ENCODE results near the gene DLAT.
A peak's percentile ranks its signal among the peaks of the same experiment; 100 is the strongest.
"Not testable (repeated sequence)": the region's sequence is repeated elsewhere in the genome, so short reads cannot be mapped to it uniquely, and the experiment has no call there.

DLAT gene

GRCh38 chr11:112023104-112023503, 2.1 kb upstream of the DLAT start:
- no peak overlapping the region for H3K4me3 Mint-ChIP-seq
- ATAC-seq = no peak
- peaks cover 21% of the 10 kb centered on the region for H3K4me1 Mint-ChIP-seq
- no peak overlapping the region for H3K27ac Mint-ChIP-seq
- no peak for DNase-seq (ENCODE audit: low spot score in 2 of 2)
- H3K9me3 Mint-ChIP-seq = no peaks in the 10 kb centered on the region
- peaks cover 35% of the 10 kb centered on the region for H3K36me3 Mint-ChIP-seq

GRCh38 chr11:112024178-112024772, 933 bp upstream of the DLAT start:
- peak; percentile 17 for ATAC-seq
- Mint-ChIP-seq H3K27ac (peak overlapping the region; percentile 99), H3K9me3 (no peaks in the 10 kb centered on the region), H3K36me3 (peaks cover 39% of the 10 kb centered on the region), H3K4me3 (peak overlapping the region; percentile 100), H3K4me1 (peaks cover 27% of the 10 kb centered on the region)
- DNase-seq (ENCODE audit: low spot score in 2 of 2) = no peak

- H3K36me3 Mint-ChIP-seq = peaks cover 44% of the 10 kb centered on the region
These were observed 499 bp downstream of the DLAT start for GRCh38 chr11:112025707-112026106.

GRCh38 chr11:112026784-112027410, 1.7 kb downstream of the DLAT start:
- not testable (repeated sequence) for H3K4me3 Mint-ChIP-seq; DNase-seq (ENCODE audit: low spot score in 2 of 2); H3K27ac Mint-ChIP-seq; H3K9me3 Mint-ChIP-seq; ATAC-seq
- Mint-ChIP-seq H3K36me3 (peaks cover 52% of the 10 kb centered on the region), H3K4me1 (peaks cover 32% of the 10 kb centered on the region)

More at GRCh38 chr11:112025707-112026106, 499 bp downstream of the DLAT start:
- ATAC-seq (peak; percentile 3), DNase-seq (ENCODE audit: low spot score in 2 of 2) (no peak)
- H3K4me3 Mint-ChIP-seq = peak overlapping the region; percentile 100
- peaks cover 32% of the 10 kb centered on the region for H3K4me1 Mint-ChIP-seq
- peak overlapping the region; percentile 99 for H3K27ac Mint-ChIP-seq
- no peaks in the 10 kb centered on the region for H3K9me3 Mint-ChIP-seq

- Mint-ChIP-seq H3K4me1 (peaks cover 25% of the 10 kb centered on the region), H3K27ac (peak overlapping the region; percentile 47), H3K36me3 (peaks cover 75% of the 10 kb centered on the region), H3K9me3 (no peaks in the 10 kb centered on the region), H3K4me3 (no peak overlapping the region)
- DNase-seq (ENCODE audit: low spot score in 2 of 2) (no peak), ATAC-seq (no peak)
These were observed 4.3 kb downstream of the DLAT start for GRCh38 chr11:112029460-112029859.

- Mint-ChIP-seq H3K9me3 (no peaks in the 10 kb centered on the region), H3K36me3 (peaks cover 97% of the 10 kb centered on the region), H3K4me3 (no peak overlapping the region), H3K4me1 (peaks cover 6% of the 10 kb centered on the region), H3K27ac (no peak overlapping the region)
- ATAC-seq (no peak), DNase-seq (ENCODE audit: low spot score in 2 of 2) (no peak)
These were observed 8.7 kb downstream of the DLAT start for GRCh38 chr11:112033902-112034301.

- Mint-ChIP-seq H3K36me3 (peaks cover 96% of the 10 kb centered on the region), H3K4me3 (no peak overlapping the region), H3K4me1 (peaks cover 12% of the 10 kb centered on the region), H3K27ac (no peak overlapping the region), H3K9me3 (no peaks in the 10 kb centered on the region)
- ATAC-seq = no peak
- no peak for DNase-seq (ENCODE audit: low spot score in 2 of 2)
These were observed 12.3 kb downstream of the DLAT start for GRCh38 chr11:112037527-112037926.

GRCh38 chr11:112042161-112042960, 17.2 kb downstream of the DLAT start:
- H3K9me3 Mint-ChIP-seq = no peaks in the 10 kb centered on the region
- H3K27ac Mint-ChIP-seq = peak overlapping the region; percentile 26
- peaks cover 16% of the 10 kb centered on the region for H3K4me1 Mint-ChIP-seq
- H3K36me3 Mint-ChIP-seq = peaks cover 99% of the 10 kb centered on the region
- ATAC-seq (no peak), DNase-seq (ENCODE audit: low spot score in 2 of 2) (no peak)
- H3K4me3 Mint-ChIP-seq = no peak overlapping the region

GRCh38 chr11:112042961-112043304, 17.7 kb downstream of the DLAT start:
- H3K4me1 Mint-ChIP-seq = peaks cover 16% of the 10 kb centered on the region
- H3K9me3 Mint-ChIP-seq = no peaks in the 10 kb centered on the region
- H3K27ac Mint-ChIP-seq = peak overlapping the region; percentile 26
- ATAC-seq (no peak), DNase-seq (ENCODE audit: low spot score in 2 of 2) (no peak)
- no peak overlapping the region for H3K4me3 Mint-ChIP-seq
- H3K36me3 Mint-ChIP-seq = peaks cover 99% of the 10 kb centered on the region

- H3K9me3 Mint-ChIP-seq = no peaks in the 10 kb centered on the region
- H3K4me1 Mint-ChIP-seq = peaks cover 22% of the 10 kb centered on the region
- ATAC-seq (no peak), DNase-seq (ENCODE audit: low spot score in 2 of 2) (no peak)
- H3K36me3 Mint-ChIP-seq = peaks cover 99% of the 10 kb centered on the region
- H3K4me3 Mint-ChIP-seq = no peak overlapping the region
- no peak overlapping the region for H3K27ac Mint-ChIP-seq
These were observed 19.8 kb downstream of the DLAT start for GRCh38 chr11:112044961-112045360.

GRCh38 chr11:112046647-112047046, 21.4 kb downstream of the DLAT start:
- not testable (repeated sequence) for H3K4me3 Mint-ChIP-seq; H3K27ac Mint-ChIP-seq; H3K9me3 Mint-ChIP-seq; DNase-seq (ENCODE audit: low spot score in 2 of 2); ATAC-seq
- peaks cover 100% of the 10 kb centered on the region for H3K36me3 Mint-ChIP-seq
- H3K4me1 Mint-ChIP-seq = peaks cover 16% of the 10 kb centered on the region

GRCh38 chr11:112048256-112048655, 23.0 kb downstream of the DLAT start:
- DNase-seq (ENCODE audit: low spot score in 2 of 2); H3K4me3 Mint-ChIP-seq; ATAC-seq; H3K27ac Mint-ChIP-seq; H3K4me1 Mint-ChIP-seq; H3K9me3 Mint-ChIP-seq: not testable (repeated sequence)
- peaks cover 99% of the 10 kb centered on the region for H3K36me3 Mint-ChIP-seq

GRCh38 chr11:112049777-112050176, 24.6 kb downstream of the DLAT start:
- no peak for ATAC-seq
- no peak overlapping the region for H3K4me3 Mint-ChIP-seq
- H3K9me3 Mint-ChIP-seq = no peaks in the 10 kb centered on the region
- no peak overlapping the region for H3K27ac Mint-ChIP-seq
- peaks cover 99% of the 10 kb centered on the region for H3K36me3 Mint-ChIP-seq
- peaks cover 6% of the 10 kb centered on the region for H3K4me1 Mint-ChIP-seq
- no peak for DNase-seq (ENCODE audit: low spot score in 2 of 2)

GRCh38 chr11:112050721-112051120, 25.5 kb downstream of the DLAT start:
- Mint-ChIP-seq H3K4me3 (no peak overlapping the region), H3K27ac (no peak overlapping the region), H3K9me3 (no peaks in the 10 kb centered on the region), H3K4me1 (peaks cover 6% of the 10 kb centered on the region), H3K36me3 (peaks cover 99% of the 10 kb centered on the region)
- ATAC-seq = no peak
- no peak for DNase-seq (ENCODE audit: low spot score in 2 of 2)

- H3K4me3 Mint-ChIP-seq = no peak overlapping the region
- ATAC-seq = no peak
- DNase-seq (ENCODE audit: low spot score in 2 of 2) = no peak
- peaks cover 99% of the 10 kb centered on the region for H3K36me3 Mint-ChIP-seq
- H3K4me1 Mint-ChIP-seq = peaks cover 6% of the 10 kb centered on the region
- no peak overlapping the region for H3K27ac Mint-ChIP-seq
- H3K9me3 Mint-ChIP-seq = no peaks in the 10 kb centered on the region
These were observed 26.6 kb downstream of the DLAT start for GRCh38 chr11:112051768-112052167.

GRCh38 chr11:112057170-112057569, 32.0 kb downstream of the DLAT start:
- peaks cover 10% of the 10 kb centered on the region for H3K4me1 Mint-ChIP-seq
- H3K4me3 Mint-ChIP-seq = no peak overlapping the region
- ATAC-seq (peak; percentile 96), DNase-seq (ENCODE audit: low spot score in 2 of 2) (no peak)
- H3K36me3 Mint-ChIP-seq = peaks cover 90% of the 10 kb centered on the region
- H3K9me3 Mint-ChIP-seq = no peaks in the 10 kb centered on the region
- H3K27ac Mint-ChIP-seq = peak overlapping the region; percentile 80
